ENCODE data around the gene KIF3B.

GRCh38 chr20:32244150-32244823, 33.2 kb upstream of the KIF3B start:
- TF ChIP-seq CTCF (IDR thresholded peaks at IDR 0.05; ENCODE audit: low read length) (no peak), EZH2 (IDR thresholded peaks at IDR 0.05; ENCODE audit: borderline replicate concordance, low read length) (no peak)
